Measurements from ENCODE around the gene JAG1.

Gene JAG1

DNA sequence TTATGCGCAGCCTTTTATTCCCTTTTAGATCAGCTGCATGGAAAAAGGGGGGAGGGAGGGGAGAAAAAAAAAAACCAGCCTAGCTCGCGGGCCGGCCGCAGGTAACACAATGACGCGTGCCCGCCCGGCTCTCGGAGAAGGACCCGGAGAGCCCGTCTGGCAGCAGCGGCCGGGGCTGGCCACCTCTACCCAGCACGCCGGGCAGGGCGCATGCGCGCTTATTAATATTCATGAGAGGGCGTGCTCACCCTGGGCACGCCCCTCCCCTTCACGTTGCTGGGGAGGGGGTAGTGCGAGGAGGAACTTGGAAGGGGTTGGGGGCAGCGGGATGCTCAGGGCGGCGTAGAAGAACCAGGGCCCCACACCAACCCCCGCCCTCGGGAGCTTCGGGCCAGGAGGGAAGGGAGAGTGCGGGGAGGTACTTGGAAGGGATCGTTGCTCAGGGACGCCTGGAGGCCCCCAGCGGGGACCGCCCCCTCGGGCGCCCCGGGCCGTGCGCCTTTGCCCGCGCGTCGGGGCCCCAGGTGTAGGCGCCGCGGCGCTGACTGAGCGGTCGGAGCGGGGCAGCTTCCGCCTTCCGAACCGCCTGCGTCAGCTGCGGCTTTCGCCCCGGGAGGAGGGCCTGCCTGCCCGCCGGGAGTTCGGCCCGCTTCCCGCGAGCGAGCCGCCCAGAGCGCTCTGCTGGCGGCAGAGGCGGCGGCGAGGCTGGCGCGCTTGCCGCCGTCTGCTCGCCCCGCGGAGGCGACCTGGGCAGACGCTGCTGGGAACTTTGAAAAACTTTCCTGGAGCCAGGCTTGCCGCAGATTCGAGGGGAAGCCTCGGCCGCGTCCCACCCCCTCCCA is at the start of gene JAG1:
Gene JAG1, minus strand, starts transcription at position 158 of the 842 bp plus-strand sequence. CDS start 469 bp downstream, outside the sequence.
- DNase-seq (peak; percentile 83), ATAC-seq (peak; percentile 74)

DNA sequence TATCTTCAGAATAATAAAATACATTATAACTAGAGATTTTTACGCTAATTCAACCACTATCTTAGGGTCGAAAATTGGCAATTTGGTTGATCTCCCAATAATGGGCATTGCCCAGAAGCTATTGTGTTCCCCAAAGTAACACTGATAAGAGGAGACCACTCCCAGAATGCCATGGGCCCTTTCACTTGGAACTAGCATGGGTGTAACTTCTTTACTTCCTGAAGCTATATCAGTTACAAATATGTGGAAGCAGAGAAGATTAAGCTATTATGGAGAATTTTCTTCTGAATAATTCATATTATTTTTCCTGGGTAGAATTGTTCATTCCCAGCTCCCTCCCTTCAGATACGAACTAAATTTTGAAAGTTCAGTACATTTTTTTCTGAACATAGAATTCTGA is 48.2 kb upstream of the JAG1 start:
- ATAC-seq = no peak
- DNase-seq = no peak

DNA sequence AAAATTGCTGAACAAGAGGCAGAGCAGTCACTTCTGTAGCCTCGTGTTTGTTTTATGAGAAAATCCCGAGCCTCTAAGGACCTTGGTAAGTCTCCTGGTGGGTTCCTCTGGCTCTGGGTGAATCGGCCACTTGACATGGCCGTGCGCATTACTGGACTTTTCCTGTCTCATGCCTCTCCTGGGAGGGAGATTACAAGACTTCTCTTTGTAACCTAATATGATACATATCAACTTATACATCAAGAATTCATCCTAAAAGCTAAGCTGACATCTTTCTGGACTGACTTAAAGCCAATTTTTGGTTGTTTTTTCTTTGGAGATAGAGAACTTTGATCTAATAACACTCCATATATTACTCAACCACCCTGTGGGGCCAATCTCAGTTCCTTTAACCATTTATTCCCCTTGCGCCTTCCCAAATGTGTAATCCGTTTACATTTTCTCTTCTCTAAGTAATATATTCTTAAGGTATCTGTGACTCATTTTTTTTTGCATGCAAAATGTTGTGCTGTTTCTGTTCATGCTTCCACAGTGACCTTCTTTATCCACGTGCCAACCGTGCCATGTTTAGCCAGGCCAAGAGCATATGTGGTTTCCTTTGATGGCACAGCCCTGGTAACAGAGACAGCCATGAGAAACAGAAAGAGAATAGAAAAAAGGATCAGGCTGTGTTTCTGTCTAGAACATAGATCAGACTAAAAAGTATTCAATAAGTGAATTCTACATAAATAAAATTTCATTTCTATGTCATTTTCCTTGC is 47.5 kb upstream of the JAG1 start:
- no peak for DNase-seq
- ATAC-seq = no peak

DNA sequence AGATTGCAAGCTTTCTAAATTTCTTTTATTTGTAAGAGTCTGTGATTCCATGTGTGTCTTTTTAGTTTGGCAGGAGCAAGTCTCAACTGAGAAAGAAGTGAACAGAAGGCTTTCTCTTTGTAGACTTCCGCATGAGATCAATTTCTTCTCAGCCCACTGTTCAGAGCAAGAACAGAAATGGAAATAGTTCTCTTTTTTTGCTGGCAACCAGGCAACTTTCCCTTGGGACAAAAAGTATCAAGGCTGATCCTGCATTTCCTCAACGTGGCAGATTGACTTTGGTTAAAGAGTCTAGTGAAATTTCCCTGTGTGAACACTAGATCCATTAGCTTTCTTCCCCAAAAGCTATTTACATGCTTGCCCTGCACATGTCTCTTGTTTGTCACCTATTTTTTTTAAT is 46.8 kb upstream of the JAG1 start:
- ATAC-seq = no peak
- DNase-seq = no peak

DNA sequence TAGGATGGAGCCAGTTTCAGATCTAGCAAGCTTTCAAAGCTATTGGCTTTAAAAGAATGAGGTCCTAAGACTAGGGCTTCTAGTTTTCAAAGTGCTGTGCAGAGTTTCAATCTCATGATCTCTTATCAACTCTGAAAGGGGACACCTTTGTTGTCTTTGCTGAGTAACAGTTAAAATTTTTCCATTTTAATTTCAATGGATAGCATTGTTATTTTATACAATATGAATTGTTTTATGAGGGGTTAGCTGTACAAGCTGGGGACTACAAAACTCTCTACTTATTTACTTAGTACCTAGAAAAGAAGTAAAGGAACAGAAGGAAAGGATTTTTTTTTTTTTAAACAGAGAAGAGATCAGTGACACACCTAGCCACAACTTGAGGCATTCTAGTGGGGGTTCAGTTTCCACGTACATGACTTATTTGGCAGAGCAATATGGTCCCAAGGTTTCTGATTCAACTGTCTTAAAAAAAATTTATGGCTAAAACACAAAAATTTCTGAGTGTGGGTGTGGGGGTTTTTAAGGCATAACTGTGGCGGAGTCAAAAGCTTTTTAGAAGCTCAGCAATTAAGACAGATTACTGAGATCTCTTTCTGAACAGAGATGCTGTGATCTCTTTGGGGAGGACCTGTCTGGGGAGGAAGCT is 46.1 kb upstream of the JAG1 start:
- ATAC-seq (no peak), DNase-seq (no peak)

DNA sequence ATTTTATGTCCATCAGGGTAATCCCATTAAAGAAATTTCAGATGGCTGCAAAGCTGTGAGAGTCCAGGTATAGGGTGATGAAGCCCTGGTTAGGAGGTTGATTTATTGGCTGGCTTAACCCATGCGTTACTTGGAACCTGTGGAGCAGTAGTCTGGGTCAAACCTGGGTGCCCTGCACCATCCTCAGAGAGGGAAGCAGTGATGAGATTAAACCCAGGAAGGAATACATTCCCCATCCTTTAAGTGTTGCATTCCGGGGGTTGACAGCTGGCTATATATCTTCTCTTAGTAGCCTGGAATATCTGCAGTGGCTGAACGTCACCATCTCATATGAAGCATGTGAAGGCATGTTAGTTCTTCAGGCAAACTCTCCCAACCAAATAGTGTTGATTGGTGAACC is 44.9 kb upstream of the JAG1 start:
- no peak for ATAC-seq

DNA sequence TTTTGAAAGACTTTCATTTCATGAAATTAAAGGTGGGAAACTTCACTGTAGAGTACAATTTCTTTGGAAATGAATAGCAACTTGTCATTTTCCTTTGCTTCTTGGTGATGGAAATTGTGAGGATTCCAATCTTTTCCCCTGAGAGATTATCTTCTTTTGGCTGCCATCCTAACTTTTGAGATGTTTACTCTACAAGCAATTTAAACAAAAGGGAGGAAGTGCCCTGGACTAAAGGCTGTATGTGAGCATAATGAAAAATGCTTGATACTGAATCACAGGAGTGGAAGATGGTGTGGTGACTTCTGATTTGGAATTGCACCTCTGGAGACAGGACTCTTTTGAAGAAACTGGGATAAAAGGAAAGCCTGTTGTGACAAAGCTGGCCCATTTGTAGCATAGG is 43.1 kb upstream of the JAG1 start:
- no peak for ATAC-seq
- DNase-seq = no peak

More for the DNA sequence above, 44.9 kb upstream of the JAG1 start:
- DNase-seq = no peak

DNA sequence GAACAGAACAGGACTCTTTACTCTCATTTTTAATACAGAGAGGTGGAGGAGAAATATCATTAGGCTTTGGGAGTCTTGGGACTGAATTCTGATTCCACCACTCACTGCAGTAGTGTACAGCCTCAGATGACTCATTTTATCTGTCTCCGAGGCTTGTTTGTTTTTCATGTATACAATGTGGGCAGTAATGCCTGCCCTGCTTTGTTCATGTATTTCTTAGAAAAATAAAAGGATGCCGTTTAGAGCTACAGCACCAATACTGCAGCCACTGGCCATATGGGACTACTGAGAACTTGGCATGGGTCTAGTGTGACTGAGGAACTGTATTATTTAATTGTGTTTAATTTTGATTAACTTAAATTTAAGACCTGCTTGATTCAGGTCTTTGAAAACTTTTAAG is 41.2 kb upstream of the JAG1 start:
- no peak for ATAC-seq
- no peak for DNase-seq

DNA sequence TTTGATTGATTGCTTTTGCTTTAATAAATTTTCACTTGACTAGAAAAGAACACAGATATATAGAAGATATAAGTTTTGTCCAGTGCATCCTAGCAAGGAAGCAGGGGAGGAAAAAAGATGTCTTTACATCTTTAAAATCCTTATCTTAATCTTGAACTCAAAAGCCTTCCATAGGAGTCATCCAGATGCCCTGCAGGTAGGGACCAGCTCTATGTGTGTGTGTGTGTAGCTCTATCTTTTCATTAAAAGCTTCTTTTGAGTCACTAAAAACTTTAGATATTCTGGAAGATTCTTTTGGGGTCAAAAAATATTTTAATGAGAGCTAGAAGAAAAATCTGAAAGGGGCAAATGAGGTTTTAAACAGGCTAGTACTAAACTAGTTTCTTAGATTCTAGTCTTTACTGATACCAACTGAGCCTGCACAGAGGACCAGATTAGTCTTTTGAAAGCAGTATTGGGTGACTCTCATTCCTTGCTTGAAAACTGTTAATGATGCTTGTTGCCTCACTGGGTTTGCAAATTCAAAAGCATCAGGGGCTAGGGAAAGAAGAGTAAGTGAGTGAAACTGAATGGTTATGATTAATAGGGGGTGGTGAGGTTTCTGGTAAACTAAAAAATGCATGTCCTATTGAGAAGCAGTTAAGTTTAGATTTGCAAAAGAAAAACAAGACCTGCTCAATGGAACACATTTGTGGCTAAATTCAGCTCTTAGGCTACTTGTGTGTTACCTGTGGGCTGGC is 40.6 kb upstream of the JAG1 start:
- ATAC-seq = no peak
- no peak for DNase-seq

DNA sequence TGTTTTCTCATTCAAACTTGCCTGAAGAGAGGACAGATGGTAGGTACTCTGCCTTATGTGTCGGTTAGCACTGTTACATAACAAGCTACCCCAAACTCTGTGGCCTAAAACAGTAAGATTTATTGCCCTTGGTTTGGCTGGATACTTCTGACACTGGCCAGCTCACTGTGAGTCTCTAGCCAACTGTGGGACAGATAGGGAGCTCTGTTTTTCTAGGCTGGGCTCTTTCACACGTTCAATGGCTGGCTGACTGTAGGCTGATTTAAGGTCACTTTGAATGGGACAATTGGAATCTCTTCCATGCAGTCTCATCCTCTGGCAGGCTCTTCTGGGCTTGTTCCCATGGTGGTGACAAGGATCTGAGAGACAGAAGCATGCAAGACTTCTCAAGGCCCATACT is 39.4 kb upstream of the JAG1 start:
- ATAC-seq (no peak), DNase-seq (no peak)

DNA sequence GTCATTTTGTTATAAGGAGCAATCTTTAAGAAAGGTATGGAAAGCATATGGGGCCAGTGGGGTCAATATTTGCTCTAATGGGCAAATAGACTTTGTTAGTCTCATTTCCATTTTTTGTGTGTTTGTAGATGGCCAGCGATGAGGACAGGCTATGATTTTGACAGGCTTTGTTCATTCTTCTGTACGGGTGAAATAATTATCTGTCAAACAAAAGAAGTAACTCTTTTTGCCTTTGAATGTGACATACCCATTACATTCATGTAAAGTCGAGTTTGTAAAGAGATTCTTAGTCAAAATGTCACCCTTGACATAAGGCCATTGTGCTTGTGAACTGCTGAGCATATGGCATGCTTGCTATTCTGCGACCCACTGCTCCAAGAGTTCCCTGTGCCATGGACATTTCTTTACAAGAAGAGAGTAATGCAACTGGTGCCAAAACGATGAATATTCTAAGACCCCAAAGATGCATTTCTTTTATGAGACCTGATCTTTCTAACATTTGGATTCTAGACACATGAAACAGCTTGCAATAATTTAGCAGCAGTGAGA is 38.2 kb upstream of the JAG1 start:
- ATAC-seq = no peak
- no peak for DNase-seq

DNA sequence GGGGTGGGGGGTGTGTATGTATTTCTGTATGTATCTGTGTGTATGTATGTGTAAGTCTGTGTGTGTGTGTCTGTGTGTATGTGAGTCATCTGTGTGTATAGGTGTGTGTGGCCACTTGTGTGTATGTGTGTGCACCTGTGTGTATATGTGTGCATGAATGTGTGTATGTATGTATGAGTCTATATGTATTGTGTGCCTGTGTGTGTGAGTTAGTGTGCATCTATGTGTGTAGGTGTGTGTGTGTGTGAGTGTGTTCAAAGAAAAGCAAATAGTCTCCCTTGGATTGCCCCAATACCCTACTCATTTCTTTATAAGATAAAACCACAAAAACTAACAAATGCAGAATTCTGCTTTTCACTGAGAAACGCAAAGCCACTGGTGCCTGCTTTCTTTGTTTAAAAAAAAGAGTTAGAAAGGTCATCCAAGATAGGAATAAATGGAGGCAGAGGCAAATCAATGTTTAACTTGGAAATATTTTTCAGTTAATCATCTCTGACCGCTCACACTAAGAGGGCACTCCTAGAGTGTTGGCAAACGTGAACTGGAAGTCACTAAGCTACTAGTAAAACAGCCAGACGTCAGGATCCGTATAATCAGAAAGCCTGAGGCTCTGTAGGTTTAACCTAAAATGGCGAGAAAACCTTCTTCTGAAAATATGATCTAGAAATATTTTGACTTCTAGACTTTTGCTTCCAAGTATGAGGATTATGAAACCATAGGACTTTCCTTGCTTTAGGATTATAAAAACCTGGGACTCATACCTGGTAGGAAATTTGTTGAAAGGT is 37.4 kb upstream of the JAG1 start:
- ATAC-seq = no peak
- no peak for DNase-seq

DNA sequence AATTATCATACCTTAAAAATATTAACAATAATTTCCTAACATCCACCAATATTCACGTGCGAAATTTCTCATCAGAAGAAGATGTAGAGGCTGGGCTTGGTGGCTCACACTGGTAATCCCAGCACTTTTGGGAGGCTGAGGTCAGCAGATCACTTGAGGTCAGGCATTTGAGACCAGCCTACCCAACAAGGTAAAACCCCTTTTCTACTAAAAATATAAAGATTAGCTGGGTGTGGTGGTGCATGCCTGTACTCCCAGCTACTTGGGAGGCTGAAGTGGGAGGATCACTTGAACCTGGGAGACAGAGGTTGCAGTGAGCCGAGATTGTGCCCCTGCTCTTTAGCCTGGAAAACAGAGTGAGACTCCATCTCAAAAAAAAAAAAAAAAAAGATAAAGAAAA is 36.1 kb upstream of the JAG1 start:
- no peak for DNase-seq
- no peak for ATAC-seq

DNA sequence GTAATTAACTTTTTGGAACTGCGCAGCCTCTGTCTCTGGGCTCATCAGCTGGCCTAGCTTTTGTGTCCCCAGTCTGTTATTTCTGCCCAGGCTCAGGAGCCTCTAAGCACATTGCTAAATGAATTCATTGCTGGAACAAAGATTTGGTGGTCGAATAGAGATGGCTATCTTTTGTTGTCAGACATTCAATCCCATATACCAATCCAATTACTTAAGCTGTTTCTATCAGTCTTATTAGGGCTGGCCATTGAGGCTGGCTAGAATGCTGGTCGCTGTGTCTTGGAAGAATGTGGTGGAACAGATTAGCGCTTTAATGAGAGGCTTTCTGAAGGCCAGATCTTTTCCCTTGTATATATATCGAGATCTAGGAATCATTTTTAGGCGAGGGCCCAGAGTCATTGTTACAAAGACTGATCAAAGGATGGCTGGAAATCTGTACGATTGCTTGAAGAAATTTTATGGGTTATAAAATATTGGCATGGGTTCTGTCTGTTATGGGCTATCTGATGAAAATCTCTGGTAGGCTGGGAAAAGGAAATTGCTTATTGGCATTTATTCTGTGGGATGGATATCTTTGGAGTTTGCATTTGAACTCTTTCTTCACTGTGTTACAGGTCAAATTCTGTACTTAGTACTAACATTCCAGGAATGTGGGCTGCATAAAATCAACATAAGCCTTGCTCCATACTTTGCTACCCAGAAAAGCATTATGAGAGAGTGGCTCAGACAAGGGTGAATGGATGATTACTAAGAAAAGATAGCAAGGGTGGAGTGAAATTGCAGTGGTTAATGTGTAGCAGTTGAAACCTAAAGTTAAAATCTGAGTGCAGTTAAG is 34.8 kb upstream of the JAG1 start:
- no peak for ATAC-seq
- no peak for DNase-seq

DNA sequence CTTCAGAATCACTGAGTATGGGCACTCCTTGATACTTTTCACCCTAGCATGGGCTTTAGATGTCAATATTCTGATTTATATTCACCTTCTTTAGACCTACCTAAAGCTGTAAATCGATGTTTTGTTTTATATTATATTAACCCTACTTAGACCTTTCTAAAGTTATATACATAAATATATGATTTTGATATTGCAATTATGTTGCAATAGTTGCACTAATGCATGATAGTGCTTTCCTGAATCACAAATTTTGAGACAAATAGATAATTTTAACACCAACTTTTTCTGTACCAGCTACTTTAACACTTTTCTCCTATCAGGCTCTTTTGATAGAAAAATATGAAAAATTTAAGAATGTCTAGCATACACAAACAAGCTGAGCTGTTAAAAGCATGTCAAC is 34.0 kb upstream of the JAG1 start:
- ATAC-seq (no peak), DNase-seq (no peak)

DNA sequence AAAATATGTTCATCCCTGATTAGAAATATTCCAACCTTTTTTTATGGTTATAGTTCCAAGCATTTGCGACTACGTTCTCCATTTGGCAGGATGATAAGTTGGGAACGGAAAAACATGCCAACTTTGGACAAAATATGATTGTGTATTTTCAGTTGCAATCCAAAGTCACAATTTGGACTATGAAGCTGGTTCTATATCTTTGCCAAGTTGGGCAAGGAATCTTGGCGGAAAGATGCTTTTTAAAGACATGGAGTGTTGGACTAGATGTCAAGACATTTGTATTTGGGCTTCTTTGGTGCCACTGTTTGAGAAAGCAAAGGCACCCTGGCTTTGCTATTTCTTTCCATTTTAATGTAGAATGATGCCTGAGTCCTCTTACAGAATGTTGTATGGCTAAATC is 33.3 kb upstream of the JAG1 start:
- ATAC-seq (no peak), DNase-seq (no peak)

DNA sequence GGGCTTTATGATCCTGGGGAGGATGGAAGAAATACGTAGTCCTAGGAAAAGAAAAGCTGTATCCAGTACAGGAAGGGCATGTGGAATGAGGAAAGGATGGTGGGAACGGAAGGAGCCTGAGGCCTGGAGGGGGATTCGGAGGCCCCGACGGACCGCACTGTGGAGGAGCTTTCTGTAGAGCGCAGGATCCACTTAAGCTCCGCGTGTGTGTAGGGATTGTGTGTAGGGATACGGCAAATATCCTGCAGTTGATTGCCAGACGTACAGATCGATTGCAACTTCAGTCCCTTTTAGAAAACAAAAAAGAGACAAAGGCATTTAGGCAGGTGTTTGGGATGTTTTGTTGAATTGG is 32.6 kb upstream of the JAG1 start:
- ATAC-seq (no peak), DNase-seq (no peak)

DNA sequence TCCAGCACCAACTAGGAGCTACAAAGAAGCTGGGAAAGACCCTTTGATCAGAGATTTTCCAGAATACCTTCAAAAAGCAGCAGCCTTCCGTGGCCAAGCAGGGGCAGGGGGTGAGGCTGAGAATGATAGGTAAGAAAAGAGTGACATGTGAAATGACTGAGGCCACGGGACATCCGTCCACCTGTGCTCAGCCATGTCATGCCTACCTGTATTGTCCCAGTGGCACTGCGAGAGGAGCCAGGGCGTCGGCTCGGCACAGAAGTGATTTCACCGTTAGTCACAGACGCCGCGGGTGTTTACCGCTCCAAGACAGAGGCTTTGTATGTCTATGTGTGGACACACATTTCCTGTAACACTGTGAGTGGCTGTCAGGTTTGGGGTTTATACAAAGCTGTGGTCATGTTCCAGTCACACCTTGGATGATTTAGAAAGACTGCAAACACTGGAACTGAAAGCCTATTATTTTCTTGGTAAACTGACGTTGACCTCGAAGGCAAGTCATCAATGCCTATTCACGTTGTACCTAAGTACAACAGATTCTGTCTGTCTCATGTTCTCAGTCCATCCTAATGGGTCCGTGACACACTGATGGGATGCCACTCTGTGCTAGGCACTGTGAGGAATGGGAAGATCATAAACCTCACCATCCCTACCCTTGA is 32.1 kb upstream of the JAG1 start:
- DNase-seq = no peak
- ATAC-seq = no peak

DNA sequence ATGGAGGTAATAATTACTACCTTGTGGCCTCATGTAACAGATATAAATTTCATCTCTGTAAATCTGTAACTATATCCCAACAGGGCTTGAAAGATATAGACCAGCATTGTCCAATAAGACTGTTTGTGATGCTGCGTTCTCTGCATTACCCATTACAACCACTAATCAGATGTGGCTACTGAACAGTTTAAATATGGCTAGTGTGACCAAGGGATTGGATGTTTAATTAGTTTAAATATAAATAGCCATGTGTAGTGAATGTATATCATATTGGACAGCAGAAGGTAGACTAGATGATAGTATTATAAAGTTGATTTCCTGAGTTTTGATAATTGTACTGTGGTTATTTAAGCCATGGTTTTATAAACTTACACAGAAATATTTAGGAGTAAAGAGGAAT is 27.8 kb upstream of the JAG1 start:
- no peak for DNase-seq
- no peak for ATAC-seq

DNA sequence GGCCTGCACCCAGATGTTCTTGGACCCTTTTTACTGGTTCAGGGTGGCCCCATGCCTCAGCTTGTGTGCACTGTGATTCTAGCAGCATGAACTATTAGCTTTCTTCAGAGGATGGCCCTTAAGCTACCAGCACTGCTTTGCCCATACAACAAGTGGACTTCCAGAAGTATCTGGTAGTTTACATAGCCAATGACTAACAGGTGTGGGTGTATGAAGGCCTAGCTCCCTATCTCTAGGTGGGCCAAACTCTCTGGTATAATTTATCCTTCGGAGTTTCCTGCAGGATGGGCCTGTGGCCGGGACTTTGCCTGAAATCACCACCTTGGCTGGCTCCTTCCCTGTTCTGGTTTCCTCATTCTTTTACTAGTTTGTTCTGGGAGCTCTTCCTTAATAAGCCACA is 26.1 kb upstream of the JAG1 start:
- no peak for DNase-seq
- no peak for ATAC-seq

Measured in stimulated activated naive CD8-positive, alpha-beta T cell treated with anti-CD3 and anti-CD28 coated beads, Interleukin-15, Interleukin-2, amounts not matched to agents 100 U/mL and 50 U/mL, for 24 hours (primary cell).